HepG2 (cell line): ENCODE measurements around the gene FIBP. TPM values are rescaled to one million over a fixed set of nuclear protein-coding genes. Genes with fewer than 3 reads are reported as not detected.

Experiments used
- HMG20B ChIP-seq: conservative IDR thresholded peaks from 2 replicates; pipeline ENCODE4 v1.6.1; 2016; ENCODE audit warnings: missing genetic modification reagents, missing compliant biosample characterization
- MTF2 ChIP-seq: sonication (generic); formaldehyde crosslinking; IDR thresholded peaks from 2 replicates; pipeline ENCODE4 v1.5.0; 2020; ENCODE audit warnings: missing genetic modification reagents, borderline replicate concordance
- SCMH1 ChIP-seq: sonication (generic); formaldehyde crosslinking; IDR thresholded peaks from 2 replicates; pipeline ENCODE4 v1.9.0; 2021; ENCODE audit warnings: missing genetic modification reagents, mild to moderate bottlenecking, borderline replicate concordance
- TBX3 ChIP-seq: fragments of 450-650 bp; IDR thresholded peaks from 2 replicates; pipeline ENCODE4 v1.6.1; 2017; ENCODE audit warnings: antibody characterized with exemption, mild to moderate bottlenecking, inconsistent platforms, borderline replicate concordance
- ZFP41 ChIP-seq: sonication (generic); formaldehyde crosslinking; IDR thresholded peaks from 2 replicates; pipeline ENCODE4 v1.4.0; 2020; ENCODE audit warnings: mild to moderate bottlenecking, missing genetic modification reagents, borderline replicate concordance
- ZNF205 ChIP-seq: IDR thresholded peaks from 2 replicates; pipeline ENCODE4 v1.6.1; 2018; ENCODE audit warnings: missing biosample characterization, missing genetic modification reagents
- ZNF557 ChIP-seq: sonication (generic); formaldehyde crosslinking; IDR thresholded peaks from 2 replicates; pipeline ENCODE4 v1.4.0; 2020; ENCODE audit warnings: missing genetic modification reagents
- ZNF615 ChIP-seq: sonication (generic); formaldehyde crosslinking; IDR thresholded peaks from 2 replicates; pipeline ENCODE4 v1.5.0; 2020; ENCODE audit warnings: mild to moderate bottlenecking, missing genetic modification reagents, borderline replicate concordance
- ZNF629 ChIP-seq: sonication (generic); formaldehyde crosslinking; conservative IDR thresholded peaks from 2 replicates; pipeline ENCODE4 v1.5.0; 2020; ENCODE audit warnings: missing genetic modification reagents
- ZNF816 ChIP-seq: sonication (generic); formaldehyde crosslinking; IDR thresholded peaks from 2 replicates; pipeline ENCODE4 v1.8.0; 2022; ENCODE audit warnings: missing genetic modification reagents, mild to moderate bottlenecking, borderline replicate concordance
- polyA plus RNA-seq, 8 experiments: library from polyadenylated mRNA; depleted of rRNA in 3 of 8; stranded (reverse) in 7 of 8; unstranded in 1 of 8; fragments of >200 nt; fragmentation: Illumina TruSeq in 4 of 8; extraction: Trizol in 4 of 8; gene quantifications; 2 replicates each; pipeline versions ENCODE4 v1.2.1 to v1.2.3, GENCODE V29; 2011 to 2016; ENCODE audit warnings: low read depth in 4 of 8, missing spikeins in 1 of 8, mixed read lengths in 1 of 8; ENCODE audit not compliant: insufficient read depth in 1 of 8
- total RNA-seq, 5 experiments: library from RNA; depleted of rRNA; stranded (reverse); fragments of >200 nt; fragmentation: Illumina TruSeq; extraction: Trizol; gene quantifications; 2 replicates each; pipeline ENCODE4 v1.2.3, GENCODE V29; 2016; ENCODE audit warnings: low read depth in 1 of 5
- TF ChIP-seq, protein P1 (sequence below): IDR thresholded peaks from 2 replicates; pipeline ENCODE4 v1.6.1; 2016; ENCODE audit warnings: low read depth, missing genetic modification reagents, missing compliant biosample characterization
- TF ChIP-seq, protein P2 (sequence below): sonication (generic); formaldehyde crosslinking; IDR thresholded peaks from 2 replicates; pipeline ENCODE4 v1.4.0; 2020; ENCODE audit warnings: missing genetic modification reagents
- TF ChIP-seq, protein P3 (sequence below): sonication (generic); formaldehyde crosslinking; conservative IDR thresholded peaks from 2 replicates; pipeline ENCODE4 v1.4.0; 2020; ENCODE audit warnings: missing genetic modification reagents
- TF ChIP-seq, protein P4 (sequence below): sonication (generic); formaldehyde crosslinking; IDR thresholded peaks from 2 replicates; pipeline ENCODE4 v1.4.0; 2020; ENCODE audit warnings: missing genetic modification reagents, borderline replicate concordance
- TF ChIP-seq, protein P5 (sequence below): sonication (generic); formaldehyde crosslinking; IDR thresholded peaks from 2 replicates; pipeline ENCODE4 v1.5.1; 2020; ENCODE audit warnings: missing genetic modification reagents, mild to moderate bottlenecking, borderline replicate concordance
- TF ChIP-seq, protein P6 (sequence below): sonication (generic); formaldehyde crosslinking; IDR thresholded peaks from 2 replicates; pipeline ENCODE4 v1.4.0; 2020; ENCODE audit warnings: missing genetic modification reagents

The FIBP gene
- total and polyA plus RNA-seq, 2 of the 13 experiments (the other 11 are each of a cell fraction or from before 2014, with no cell fraction given): 42.9 to 62.1 TPM

DNA sequence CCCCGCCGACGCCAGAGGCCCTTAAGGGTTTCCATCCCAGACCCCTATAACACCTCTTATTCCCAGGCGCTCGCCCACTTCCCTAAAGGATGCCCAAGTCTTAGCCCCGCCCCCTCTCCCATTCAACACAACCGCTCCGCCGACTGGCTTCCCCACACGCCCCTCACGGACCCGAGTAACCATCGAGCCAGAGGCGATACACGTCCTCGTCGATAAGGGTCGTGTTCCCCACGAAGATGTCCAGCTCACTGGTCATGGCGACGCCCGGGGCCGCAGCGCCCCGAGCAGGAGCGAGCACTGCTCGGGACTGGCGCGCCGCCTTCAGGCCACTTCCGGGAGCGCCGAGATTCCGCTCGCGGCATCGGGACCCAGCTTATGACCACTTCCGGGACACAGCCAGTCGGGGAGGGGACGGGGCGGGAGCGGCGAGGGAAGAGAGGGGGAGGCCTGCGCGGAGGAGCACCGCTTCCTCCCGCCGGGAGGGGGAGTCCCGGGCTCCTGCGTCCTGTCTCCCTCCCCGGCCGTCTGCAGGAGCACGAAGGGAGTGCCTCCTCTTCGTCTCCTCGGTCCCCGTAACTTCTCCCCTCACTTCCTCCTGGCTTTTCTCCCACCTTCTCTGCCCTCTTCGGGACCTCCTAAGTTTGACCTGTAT, at the start of gene FIBP (continued):
- TF ChIP-seq, protein P1, sequence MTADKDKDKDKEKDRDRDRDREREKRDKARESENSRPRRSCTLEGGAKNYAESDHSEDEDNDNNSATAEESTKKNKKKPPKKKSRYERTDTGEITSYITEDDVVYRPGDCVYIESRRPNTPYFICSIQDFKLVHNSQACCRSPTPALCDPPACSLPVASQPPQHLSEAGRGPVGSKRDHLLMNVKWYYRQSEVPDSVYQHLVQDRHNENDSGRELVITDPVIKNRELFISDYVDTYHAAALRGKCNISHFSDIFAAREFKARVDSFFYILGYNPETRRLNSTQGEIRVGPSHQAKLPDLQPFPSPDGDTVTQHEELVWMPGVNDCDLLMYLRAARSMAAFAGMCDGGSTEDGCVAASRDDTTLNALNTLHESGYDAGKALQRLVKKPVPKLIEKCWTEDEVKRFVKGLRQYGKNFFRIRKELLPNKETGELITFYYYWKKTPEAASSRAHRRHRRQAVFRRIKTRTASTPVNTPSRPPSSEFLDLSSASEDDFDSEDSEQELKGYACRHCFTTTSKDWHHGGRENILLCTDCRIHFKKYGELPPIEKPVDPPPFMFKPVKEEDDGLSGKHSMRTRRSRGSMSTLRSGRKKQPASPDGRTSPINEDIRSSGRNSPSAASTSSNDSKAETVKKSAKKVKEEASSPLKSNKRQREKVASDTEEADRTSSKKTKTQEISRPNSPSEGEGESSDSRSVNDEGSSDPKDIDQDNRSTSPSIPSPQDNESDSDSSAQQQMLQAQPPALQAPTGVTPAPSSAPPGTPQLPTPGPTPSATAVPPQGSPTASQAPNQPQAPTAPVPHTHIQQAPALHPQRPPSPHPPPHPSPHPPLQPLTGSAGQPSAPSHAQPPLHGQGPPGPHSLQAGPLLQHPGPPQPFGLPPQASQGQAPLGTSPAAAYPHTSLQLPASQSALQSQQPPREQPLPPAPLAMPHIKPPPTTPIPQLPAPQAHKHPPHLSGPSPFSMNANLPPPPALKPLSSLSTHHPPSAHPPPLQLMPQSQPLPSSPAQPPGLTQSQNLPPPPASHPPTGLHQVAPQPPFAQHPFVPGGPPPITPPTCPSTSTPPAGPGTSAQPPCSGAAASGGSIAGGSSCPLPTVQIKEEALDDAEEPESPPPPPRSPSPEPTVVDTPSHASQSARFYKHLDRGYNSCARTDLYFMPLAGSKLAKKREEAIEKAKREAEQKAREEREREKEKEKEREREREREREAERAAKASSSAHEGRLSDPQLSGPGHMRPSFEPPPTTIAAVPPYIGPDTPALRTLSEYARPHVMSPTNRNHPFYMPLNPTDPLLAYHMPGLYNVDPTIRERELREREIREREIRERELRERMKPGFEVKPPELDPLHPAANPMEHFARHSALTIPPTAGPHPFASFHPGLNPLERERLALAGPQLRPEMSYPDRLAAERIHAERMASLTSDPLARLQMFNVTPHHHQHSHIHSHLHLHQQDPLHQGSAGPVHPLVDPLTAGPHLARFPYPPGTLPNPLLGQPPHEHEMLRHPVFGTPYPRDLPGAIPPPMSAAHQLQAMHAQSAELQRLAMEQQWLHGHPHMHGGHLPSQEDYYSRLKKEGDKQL (CRISPR knock-in tag): peak; percentile 42; the same call in 1 of the 2 replicates
- TF ChIP-seq HMG20B (CRISPR knock-in tag) (no peak), SCMH1 (no peak), ZNF205 (CRISPR knock-in tag) (no peak), ZFP41 (CRISPR knock-in tag) (peak; percentile 31; the same call in 1 of the 2 replicates), ZNF816 (CRISPR knock-in tag) (no peak), TBX3 (no peak; the same call in 1 of the 2 replicates), ZNF615 (CRISPR knock-in tag) (no peak), MTF2 (CRISPR knock-in tag) (peak; percentile 96), ZNF557 (no peak), ZNF629 (CRISPR knock-in tag) (no peak)
- TF ChIP-seq, protein P2, sequence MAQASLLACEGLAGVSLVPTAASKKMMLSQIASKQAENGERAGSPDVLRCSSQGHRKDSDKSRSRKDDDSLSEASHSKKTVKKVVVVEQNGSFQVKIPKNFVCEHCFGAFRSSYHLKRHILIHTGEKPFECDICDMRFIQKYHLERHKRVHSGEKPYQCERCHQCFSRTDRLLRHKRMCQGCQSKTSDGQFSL (CRISPR knock-in tag): 0 out of 2 replicates have a peak, but pooled peaks have one; percentile 25
- TF ChIP-seq, protein P3, sequence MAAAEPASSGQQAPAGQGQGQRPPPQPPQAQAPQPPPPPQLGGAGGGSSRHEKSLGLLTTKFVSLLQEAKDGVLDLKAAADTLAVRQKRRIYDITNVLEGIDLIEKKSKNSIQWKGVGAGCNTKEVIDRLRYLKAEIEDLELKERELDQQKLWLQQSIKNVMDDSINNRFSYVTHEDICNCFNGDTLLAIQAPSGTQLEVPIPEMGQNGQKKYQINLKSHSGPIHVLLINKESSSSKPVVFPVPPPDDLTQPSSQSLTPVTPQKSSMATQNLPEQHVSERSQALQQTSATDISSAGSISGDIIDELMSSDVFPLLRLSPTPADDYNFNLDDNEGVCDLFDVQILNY (CRISPR knock-in tag): no peak
- TF ChIP-seq, protein P4, sequence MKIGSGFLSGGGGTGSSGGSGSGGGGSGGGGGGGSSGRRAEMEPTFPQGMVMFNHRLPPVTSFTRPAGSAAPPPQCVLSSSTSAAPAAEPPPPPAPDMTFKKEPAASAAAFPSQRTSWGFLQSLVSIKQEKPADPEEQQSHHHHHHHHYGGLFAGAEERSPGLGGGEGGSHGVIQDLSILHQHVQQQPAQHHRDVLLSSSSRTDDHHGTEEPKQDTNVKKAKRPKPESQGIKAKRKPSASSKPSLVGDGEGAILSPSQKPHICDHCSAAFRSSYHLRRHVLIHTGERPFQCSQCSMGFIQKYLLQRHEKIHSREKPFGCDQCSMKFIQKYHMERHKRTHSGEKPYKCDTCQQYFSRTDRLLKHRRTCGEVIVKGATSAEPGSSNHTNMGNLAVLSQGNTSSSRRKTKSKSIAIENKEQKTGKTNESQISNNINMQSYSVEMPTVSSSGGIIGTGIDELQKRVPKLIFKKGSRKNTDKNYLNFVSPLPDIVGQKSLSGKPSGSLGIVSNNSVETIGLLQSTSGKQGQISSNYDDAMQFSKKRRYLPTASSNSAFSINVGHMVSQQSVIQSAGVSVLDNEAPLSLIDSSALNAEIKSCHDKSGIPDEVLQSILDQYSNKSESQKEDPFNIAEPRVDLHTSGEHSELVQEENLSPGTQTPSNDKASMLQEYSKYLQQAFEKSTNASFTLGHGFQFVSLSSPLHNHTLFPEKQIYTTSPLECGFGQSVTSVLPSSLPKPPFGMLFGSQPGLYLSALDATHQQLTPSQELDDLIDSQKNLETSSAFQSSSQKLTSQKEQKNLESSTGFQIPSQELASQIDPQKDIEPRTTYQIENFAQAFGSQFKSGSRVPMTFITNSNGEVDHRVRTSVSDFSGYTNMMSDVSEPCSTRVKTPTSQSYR (CRISPR knock-in tag): peak; percentile 30; the same call in 1 of the 2 replicates
- TF ChIP-seq, protein P5, sequence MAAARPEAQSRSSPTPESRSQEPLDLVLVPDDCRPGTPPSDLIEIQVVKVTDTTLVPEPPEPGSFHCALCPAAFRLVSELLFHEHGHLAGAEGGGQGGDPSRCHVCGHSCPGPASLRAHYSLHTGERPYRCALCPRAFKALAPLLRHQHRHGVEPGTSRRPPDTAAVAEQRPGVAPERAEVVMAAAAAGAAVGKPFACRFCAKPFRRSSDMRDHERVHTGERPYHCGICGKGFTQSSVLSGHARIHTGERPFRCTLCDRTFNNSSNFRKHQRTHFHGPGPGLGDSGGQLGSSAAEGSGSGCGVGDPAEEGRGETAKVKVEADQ: no peak
- TF ChIP-seq, protein P6, sequence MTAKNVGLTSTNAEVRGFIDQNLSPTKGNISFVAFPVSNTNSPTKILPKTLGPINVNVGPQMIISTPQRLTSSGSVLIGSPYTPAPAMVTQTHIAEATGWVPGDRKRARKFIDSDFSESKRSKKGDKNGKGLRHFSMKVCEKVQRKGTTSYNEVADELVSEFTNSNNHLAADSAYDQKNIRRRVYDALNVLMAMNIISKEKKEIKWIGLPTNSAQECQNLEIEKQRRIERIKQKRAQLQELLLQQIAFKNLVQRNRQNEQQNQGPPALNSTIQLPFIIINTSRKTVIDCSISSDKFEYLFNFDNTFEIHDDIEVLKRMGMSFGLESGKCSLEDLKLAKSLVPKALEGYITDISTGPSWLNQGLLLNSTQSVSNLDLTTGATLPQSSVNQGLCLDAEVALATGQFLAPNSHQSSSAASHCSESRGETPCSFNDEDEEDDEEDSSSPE (CRISPR knock-in tag): peak; percentile 80
